HG02571 (cell line): ENCODE results near the gene SYNRG.

Source experiments
- ATAC-seq: cut with Tn5 transposase; IDR thresholded peaks from one replicate; pipeline ENCODE4 v1.9.1; 2021; ENCODE audit warnings: mild to moderate bottlenecking, moderate library complexity; ENCODE audit not compliant: unreplicated experiment

Gene SYNRG

DNA sequence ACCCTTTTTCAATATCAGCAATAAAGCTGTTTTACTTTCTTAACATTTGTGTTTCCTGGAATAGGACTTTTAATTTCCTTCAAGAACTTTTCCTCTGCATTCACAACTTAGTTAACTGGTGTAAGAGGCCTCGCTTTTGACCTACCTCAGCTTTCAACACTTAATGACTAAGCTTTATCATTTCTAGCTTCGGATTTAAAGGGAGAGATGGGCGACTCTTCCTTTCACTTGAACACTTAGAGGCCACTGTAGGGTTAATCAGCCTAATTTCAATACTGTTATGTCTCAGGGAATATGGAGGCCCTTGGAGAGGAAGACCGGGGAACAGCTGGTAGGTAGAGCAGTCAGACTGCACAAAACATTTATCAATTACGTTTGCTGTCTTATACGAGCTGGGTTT, 4.7 kb downstream of the SYNRG start:
- ATAC-seq = no peak

DNA sequence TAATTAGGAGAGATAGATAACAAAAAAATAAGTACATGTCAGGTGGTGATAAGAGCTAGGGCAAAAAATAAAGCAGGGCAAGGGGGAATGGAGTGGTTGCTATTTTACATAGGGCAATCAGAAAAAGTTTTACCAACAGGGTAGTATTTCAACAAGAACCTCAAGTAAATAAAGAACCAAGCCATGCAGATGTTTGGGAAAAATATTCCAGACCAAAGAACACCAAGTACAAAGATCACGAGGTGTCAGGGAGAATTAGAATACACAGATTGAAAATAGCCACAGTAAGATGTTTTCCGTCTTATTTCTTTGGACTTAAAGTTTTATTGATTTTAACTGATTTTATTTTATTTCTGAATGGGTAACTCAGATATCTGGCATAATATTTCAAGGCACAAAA, 11.1 kb downstream of the SYNRG start:
- no peak for ATAC-seq

DNA sequence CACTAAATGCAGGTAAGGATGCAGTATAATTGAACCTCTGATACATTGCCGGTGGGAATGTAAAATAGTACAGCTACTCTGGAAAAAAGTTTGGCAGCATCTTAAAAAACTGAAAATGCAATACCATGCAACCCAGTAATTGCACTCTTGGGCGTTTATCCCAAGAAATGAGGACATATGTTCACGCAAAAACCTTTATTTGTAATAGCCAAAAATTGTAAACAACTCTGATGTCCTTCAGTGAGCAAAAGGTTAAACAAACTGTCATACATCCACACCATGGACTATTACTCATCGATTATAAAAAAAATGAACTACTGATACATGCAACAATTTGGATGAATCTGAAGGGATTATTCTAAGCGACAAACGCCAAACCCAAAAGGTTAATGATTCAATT, 16.9 kb downstream of the SYNRG start:
- no peak for ATAC-seq

DNA sequence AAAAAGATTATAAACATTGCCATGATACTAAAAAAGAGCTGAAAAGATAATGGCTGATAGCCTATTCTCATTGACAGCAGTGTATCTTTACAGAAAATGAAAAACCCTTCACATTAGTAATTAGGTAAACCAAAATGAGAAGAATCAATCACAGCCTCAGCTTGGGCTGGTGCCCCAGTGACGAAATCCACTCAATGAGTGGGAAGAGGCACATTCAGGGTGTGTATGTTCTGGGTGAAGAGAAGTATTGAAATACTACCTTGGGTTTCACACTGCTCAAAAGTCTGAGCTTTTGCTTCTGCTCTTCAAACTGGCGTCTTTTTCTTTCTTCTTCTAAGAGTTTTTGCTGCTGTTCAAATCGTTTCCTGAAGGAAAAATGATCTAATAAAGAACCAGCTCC, 24.2 kb downstream of the SYNRG start:
- no peak for ATAC-seq

DNA sequence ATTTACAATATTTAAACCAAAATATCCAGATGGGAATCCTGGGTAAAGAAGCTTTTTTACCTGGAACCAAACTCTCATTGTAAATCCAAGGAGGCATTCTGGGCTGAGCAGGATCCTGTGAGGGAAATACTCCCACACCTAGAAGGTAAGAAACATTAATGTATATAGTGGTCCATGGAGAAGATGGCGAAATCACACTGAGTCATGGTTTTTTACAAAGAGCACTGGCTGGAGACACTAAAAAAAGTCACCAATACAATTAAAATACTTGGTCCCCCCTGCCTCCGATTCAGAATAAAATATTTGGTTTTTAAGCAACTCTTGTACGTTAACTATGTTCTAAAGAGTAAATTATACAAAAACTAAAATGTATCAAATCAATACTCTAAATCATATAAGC, 32.9 kb downstream of the SYNRG start:
- no peak for ATAC-seq

DNA sequence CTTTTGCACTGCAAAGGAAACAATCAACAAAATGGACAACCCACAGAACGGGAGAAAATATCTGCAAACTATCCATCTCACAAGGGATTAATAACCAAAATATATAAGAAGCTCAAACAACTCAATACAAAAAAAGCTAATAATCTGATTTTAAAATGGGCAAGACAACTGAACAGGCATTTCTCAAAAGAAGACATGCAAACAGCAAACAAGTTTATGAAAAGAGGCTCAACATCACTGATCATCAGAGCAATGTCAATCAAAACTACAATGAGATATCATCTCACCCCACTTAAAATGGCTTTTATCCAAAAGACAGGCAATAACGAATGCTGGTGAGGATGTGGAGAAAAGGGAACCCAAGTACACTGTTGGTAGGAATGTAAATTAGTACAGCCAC, 34.8 kb downstream of the SYNRG start:
- no peak for ATAC-seq

DNA sequence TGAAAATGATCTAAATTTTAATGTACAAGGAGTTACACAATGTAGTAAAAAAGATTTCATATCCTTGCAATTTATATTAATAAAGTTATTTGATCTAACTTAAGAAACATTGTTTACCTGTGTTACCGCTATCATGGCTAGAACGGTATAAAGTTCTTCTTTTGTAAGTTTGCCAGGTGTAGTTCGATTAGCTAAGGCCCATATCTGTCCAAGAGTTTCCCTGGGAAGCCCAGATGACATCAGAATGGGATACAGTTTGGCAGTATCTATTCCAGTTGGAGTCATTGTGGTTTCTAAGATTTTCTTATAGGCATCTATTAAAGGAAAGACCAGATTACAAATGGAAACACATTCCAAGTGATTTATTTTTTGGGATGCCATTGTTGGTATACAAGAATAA, 37.5 kb downstream of the SYNRG start:
- no peak for ATAC-seq

DNA sequence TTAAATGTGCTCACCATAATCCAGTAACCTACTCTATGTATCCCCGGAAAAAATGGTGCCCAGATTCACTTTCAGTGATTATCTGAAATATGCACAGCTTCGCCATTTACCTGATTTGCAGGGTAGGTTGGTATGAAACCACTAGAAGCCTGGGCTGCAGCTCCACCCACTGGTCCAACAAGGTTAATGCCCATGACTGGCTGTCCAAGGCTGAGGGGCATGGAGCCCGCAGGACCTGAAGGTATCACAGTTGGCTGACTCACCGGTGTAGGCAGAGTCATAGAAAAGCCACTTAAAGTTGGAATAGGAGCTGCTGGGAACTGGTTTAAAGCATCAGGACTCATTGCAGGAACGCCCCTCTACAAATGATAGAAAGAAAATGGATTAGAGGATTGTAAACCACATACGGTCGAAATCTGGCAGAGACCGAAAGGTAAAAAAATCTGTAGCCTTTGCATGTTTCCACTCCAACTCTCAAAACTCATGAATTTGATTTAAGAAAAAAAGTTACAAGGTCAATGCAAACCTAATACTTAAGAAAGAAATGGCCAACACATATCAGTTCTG, 38.6 kb downstream of the SYNRG start:
- ATAC-seq = no peak

DNA sequence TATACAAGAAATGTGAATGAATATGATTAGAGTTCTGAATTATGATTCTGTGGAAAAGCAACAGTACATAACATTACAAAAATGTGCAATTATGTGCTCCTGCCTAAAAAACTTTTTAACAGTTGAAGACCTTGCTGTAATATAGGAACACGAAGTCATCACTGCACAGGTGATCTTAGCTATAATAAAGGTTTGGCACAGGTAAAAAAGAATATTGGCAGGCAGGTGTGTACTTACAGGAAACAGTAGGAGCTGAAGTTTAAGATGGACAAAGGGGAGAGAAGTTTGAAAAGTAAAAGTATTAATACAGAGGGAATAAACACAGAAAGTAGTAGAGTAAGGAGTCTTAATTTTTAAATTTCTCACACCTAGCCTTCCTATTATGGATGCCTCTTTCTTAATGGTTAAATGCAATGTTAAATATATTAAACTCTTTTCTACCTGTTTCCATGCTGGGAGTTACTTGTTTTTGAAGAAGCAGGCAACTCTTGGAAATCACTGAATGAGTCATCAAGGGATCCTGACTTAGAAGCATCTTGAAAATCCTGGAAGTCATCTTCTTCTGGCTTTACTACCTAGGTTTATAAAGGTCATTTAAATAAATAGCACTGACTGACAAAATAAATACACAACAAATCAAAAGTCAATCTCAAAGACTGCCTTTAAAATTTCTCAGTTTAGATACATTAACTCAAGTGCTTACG, 40.7 kb downstream of the SYNRG start:
- ATAC-seq = no peak

DNA sequence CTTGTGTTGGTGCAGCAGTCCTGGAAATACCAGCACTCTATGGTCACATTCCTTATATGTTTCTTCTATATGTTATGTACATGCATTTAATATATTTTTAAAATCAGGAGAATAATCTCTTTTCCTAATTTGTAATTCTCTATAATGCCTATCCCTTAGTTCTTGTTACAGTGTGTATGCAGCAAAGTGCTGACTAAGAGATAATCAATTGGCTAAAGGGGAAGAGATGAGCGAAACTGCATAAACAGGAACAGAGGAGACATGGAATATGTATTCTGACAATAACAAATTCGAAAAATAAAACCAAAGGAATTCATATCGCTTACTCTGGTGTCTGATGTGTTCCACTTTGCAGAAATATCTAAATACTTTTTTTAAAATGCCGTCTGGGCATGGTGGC, 41.7 kb downstream of the SYNRG start:
- no peak for ATAC-seq

DNA sequence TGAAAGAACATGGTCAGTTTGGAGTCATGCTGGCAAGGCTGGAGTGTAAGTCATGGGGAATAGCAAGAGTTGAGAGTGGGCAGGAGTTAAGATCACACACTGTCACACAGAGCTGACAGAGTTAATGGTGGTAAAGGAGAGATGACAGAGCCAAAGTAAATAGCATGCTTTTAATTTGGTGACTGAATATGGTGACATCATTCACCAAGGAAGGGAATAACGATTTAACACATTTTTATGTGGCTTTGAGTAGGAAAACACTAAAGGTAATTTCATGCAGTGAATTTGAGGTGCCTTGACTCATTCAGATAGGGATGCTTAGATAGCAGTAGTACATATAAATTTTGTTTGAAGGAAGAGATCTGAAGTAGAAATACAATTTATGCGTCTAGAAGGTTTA, 42.1 kb downstream of the SYNRG start:
- no peak for ATAC-seq

DNA sequence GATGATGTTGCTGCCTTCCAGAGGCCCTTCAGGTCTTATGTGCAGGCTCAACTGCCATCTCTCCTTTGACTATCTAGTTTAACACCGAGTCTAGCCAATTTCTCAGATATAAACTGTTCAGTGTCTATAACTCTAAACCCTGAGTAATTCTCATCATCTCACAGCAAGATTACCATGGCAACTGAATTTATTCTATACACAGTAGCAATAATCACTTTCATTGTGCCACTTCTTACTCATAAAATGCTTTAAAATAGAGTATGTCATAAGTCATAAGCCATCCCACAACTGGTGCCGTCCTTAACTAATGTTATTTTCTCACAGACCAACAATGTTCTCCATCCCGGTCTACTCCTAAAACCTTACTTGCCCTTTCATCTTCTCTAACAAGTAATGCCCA, 45.0 kb downstream of the SYNRG start:
- no peak for ATAC-seq

DNA sequence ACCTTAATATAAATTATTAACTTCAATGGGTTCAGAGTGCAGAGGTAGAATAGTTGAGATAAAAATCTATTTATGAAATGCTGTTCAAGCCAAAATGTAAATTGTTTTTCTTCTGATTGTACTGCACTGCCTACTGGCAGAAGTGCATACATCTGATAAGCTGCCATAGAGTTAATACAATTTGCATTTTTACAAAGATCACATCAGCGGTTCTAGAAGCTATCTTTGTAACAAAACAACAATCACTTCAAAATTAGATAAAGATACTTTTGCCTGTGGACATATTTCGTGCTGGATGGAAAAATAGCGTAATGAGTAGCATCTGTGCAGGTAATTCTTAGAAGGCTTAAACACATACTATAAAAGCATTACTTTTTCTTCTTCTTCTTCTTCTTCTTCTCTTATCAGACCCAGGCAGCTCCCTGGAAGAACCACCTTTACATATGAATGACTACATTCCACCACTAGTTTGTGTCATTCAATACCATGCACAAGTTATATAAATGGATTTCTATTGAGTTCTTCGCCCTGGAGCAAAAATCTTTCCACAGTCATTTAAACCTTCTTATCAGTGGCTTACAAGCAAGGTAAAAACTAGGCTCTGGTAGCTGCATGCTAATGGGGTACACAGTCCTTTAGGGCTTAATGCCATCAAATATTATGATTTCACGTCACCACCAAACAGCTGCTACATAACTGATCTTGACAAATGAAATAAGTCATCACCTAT, 47.0 kb downstream of the SYNRG start:
- ATAC-seq = no peak

DNA sequence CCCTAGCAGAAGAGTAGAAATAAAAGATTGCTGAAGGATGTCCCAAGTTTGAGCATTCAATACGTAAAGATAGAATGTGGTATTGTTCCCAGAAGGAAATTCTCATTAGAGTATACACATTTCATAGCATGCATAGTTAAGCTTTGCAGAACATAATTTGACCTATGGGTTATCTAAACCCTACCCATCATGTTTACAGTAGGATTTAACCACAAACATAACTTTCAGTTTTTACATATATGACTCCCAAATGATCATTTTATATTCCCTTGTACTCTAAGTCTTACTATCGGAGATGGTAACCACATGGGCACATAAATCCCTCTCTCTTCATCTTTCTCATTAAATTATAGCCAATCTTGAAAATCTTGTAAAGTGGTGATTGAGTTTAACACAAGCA, 50.9 kb downstream of the SYNRG start:
- ATAC-seq = no peak

DNA sequence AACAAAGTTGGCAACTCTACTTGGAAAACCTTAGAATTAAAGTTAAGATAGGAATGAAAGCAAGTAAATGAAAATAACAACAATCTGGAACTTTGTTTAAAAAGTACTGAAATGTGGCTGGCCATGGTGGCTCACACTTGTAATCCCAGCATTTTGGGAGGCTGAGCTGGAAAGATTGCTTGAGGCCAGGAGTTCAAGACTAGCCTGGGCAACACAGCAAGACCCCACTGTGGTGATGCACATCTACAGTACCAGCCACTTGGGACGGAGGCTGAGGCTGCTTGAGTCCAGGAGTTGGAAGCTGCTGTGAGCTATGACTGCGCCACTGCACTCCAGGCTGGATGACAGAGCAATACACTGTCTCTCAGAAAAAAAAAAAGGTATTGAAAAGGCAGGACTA, 51.7 kb downstream of the SYNRG start:
- ATAC-seq = no peak

DNA sequence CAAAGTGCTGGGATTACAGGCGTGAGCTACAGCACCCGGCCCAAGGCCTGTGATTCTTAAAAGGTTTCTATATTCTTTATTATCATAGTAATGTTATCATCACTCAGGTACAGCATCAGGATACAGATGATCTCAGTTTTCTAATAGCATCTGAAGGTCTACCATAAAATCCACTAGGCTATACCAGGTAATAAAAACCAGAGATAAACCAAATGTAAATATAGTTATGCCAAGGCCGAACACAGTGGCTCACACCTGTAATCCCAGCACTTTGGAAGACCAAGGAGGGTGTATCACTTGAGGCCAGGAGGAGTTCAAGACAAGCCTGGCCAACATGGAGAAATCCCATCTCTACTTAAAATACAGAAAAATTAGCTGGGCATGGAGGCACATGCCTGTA, 53.8 kb downstream of the SYNRG start:
- ATAC-seq = no peak

DNA sequence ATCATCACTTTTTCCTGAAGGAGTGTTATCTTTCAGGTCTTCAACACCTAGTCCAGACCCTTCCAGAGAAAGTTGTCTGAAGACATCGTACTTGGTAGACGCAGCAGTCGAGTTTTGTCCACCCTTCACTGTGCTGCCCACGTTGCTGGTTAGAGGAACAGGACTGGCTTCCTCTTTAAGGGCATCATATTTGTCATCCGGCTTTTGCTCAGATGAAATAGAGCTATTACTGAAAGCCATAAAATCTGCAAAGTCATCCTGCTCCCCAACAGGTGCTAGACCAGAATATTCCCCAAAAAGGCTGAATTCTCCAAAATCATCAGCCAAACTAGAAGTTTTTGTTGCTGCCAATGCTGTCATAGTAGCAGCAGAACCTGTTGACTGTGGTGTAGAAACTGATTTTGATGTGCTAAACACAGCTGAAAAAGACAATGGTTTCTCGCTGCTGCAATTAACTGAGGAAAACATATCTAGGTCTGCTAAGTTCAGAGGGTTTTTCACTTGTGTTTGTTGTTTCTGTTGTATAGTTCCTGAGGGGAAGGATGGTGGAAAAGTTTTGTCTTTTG, 55.7 kb downstream of the SYNRG start:
- no peak for ATAC-seq

DNA sequence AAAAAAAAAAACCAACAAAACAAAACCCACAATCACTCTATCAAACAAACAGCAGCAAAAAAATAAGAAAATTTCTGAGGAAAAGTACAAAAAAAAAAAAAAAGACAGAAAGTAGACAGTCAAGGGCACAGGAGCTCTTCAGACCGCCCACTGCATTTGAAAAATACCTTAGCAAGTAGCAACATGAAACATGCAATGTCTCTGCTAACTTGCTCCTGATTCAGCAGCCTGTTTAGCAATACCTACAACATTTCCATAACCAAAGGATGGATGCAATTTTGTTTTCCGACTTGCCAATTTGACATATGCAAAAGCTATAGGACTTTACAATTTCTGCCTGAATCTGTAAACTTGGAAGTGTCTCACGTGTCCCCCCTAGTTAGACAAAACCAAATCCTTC, 57.4 kb downstream of the SYNRG start:
- no peak for ATAC-seq

DNA sequence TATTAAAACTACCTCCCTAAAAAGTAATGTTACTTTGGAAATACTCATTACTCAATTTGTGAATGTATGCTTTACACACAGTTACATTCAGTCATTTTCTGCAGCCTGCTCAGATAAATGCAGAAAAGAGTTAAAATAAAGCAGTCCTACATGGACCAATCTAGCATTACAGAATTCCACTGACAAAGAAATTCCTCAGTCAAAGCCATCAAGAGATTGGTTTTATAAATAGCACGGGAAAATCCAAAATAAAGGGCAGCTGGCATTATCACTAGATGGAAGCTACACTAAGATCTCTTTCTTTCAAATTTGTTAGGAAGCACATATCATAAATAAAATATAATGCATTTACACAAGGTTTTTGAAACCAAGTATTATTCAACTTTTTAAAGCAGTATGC, 61.2 kb downstream of the SYNRG start:
- no peak for ATAC-seq

DNA sequence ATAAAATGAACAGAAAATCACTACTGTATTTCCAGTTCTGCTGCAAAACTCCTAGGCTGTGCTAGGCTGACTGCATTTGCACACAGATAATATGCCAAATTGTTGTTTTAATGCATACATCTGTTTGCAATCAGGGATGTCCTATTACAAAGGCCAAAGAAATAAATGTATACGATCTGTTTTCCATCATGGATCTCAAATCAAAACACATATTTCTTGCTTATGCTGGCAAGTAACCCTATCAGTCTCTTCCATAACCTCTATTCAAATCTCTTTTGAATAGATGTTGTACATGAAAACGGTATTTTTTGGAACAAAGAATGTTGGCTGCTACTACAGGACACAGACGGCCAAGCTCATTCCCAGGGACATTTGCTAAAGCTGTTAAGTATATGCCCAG, 62.9 kb downstream of the SYNRG start:
- ATAC-seq = no peak

DNA sequence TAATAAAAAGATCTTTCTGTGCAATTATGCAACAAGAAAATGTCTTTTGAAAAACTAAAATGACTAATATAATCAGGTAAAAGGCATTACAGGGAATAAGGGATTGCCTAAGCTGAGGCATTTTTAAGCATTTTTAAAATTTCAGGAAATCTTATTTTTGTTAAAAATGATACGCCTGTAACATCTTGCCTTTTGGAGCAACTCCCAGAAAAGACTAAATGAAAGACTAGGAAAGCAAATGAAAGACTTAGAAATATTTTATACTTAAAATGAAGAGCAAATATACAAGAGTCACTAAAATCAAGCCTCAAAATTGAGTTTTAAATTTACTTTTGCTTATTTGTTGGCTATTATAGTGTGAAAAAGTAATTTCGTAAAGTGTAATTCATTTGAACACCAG, 63.7 kb downstream of the SYNRG start:
- no peak for ATAC-seq

DNA sequence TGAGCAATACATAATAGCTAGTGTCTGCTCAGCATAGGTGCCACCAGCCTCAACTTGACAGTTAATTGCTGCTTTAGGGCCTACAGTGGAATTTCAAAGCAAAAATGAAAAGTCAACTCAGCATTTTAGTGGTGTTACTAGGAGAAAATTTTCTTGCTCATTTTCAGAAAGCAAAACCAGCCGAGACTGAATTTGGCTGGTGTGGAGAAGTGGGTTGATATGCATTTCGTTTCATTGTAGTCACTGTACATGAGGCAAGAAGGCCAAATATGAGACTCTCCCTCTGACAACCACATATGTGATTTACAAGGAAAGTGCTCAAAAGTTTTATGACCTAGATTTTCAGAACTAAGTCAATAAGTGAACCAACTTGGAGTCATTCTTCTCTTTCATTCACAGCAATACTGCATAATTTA, 65.6 kb downstream of the SYNRG start:
- ATAC-seq = no peak
